Nephron progenitor cell (in vitro differentiated cells): ENCODE measurements around the gene CIROP.

Experiments
- DNase-seq: peaks from one replicate; pipeline ENCODE4 v3.0.0; 2021
- H3K27ac Mint-ChIP-seq: 2 replicates; pipeline ENCODE4 v1.8.0; 2021; ENCODE audit warnings: mild to moderate bottlenecking, moderate library complexity, mixed read lengths
- H3K27me3 Mint-ChIP-seq: 2 replicates; pipeline ENCODE4 v1.8.0; 2021; ENCODE audit warnings: mild to moderate bottlenecking, low read depth, mixed read lengths; ENCODE audit not compliant: poor library complexity
- H3K36me3 Mint-ChIP-seq: 2 replicates; pipeline ENCODE4 v1.8.0; 2021; ENCODE audit warnings: low read depth, mixed read lengths
- H3K4me1 Mint-ChIP-seq: 2 replicates; pipeline ENCODE4 v1.8.0; 2021; ENCODE audit warnings: mixed read lengths
- H3K4me3 Mint-ChIP-seq: 2 replicates; pipeline ENCODE4 v1.8.0; 2021; ENCODE audit warnings: mild to moderate bottlenecking, moderate library complexity, mixed read lengths
- H3K9me3 Mint-ChIP-seq: 2 replicates; pipeline ENCODE4 v1.8.0; 2021; ENCODE audit warnings: mild to moderate bottlenecking, moderate library complexity, mixed read lengths
- TF ChIP-seq, protein P1 (sequence below): fragments of 200-600 bp; sonication (generic); IDR thresholded peaks from 2 replicates; pipeline ENCODE4 v1.5.0; 2021; ENCODE audit warnings: antibody characterized with exemption

CIROP gene, protein sequence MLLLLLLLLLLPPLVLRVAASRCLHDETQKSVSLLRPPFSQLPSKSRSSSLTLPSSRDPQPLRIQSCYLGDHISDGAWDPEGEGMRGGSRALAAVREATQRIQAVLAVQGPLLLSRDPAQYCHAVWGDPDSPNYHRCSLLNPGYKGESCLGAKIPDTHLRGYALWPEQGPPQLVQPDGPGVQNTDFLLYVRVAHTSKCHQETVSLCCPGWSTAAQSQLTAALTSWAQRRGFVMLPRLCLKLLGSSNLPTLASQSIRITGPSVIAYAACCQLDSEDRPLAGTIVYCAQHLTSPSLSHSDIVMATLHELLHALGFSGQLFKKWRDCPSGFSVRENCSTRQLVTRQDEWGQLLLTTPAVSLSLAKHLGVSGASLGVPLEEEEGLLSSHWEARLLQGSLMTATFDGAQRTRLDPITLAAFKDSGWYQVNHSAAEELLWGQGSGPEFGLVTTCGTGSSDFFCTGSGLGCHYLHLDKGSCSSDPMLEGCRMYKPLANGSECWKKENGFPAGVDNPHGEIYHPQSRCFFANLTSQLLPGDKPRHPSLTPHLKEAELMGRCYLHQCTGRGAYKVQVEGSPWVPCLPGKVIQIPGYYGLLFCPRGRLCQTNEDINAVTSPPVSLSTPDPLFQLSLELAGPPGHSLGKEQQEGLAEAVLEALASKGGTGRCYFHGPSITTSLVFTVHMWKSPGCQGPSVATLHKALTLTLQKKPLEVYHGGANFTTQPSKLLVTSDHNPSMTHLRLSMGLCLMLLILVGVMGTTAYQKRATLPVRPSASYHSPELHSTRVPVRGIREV

DNA sequence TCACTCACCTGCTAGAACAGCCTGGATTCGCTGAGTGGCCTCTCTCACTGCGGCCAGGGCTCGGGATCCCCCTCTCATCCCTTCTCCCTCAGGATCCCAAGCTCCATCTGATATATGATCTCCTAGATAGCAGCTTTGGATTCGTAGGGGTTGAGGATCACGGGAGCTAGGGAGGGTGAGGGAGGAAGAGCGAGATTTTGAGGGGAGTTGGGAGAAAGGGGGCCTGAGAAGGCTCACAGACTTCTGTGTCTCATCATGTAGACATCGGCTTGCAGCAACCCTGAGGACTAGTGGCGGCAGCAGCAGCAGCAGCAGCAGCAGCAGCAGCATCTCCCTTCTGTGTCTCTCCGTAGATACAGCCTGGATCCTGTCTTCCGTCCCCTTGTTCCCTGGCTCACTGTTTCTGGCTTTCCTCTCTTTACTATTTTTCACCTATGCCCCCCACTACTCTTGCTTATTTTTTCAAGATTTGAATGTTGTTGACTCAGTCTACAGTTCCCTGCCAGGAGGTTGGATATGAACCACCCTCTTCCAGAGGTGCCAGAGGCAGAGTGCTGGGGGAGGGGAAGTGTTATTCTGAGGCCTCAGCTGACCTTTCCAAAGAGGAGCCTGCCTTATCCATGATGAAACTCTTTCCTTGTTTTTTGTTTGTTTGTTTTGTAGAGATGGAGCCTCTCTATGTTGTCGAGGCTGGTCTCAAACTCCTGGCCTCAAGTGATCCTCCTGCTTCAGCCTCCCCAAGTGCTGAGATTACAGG lies at the start of gene CIROP:
TSS of gene CIROP (minus strand) at position 399 of the 757 bp plus-strand sequence. CDS start at position 330, 69 bp downstream.
- Mint-ChIP-seq H3K9me3 (no peaks in the 10 kb centered on the region), H3K27ac (peak within 1 kb of the TSS; percentile 19), H3K27me3 (peaks cover 19% of the 10 kb centered on the region), H3K4me1 (peaks cover 31% of the 10 kb centered on the region), H3K4me3 (peak within 1 kb of the TSS; percentile 63), H3K36me3 (no peaks in the 10 kb centered on the region)
- DNase-seq = no peak
- TF ChIP-seq, protein P1, sequence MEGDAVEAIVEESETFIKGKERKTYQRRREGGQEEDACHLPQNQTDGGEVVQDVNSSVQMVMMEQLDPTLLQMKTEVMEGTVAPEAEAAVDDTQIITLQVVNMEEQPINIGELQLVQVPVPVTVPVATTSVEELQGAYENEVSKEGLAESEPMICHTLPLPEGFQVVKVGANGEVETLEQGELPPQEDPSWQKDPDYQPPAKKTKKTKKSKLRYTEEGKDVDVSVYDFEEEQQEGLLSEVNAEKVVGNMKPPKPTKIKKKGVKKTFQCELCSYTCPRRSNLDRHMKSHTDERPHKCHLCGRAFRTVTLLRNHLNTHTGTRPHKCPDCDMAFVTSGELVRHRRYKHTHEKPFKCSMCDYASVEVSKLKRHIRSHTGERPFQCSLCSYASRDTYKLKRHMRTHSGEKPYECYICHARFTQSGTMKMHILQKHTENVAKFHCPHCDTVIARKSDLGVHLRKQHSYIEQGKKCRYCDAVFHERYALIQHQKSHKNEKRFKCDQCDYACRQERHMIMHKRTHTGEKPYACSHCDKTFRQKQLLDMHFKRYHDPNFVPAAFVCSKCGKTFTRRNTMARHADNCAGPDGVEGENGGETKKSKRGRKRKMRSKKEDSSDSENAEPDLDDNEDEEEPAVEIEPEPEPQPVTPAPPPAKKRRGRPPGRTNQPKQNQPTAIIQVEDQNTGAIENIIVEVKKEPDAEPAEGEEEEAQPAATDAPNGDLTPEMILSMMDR = no peak

DNA sequence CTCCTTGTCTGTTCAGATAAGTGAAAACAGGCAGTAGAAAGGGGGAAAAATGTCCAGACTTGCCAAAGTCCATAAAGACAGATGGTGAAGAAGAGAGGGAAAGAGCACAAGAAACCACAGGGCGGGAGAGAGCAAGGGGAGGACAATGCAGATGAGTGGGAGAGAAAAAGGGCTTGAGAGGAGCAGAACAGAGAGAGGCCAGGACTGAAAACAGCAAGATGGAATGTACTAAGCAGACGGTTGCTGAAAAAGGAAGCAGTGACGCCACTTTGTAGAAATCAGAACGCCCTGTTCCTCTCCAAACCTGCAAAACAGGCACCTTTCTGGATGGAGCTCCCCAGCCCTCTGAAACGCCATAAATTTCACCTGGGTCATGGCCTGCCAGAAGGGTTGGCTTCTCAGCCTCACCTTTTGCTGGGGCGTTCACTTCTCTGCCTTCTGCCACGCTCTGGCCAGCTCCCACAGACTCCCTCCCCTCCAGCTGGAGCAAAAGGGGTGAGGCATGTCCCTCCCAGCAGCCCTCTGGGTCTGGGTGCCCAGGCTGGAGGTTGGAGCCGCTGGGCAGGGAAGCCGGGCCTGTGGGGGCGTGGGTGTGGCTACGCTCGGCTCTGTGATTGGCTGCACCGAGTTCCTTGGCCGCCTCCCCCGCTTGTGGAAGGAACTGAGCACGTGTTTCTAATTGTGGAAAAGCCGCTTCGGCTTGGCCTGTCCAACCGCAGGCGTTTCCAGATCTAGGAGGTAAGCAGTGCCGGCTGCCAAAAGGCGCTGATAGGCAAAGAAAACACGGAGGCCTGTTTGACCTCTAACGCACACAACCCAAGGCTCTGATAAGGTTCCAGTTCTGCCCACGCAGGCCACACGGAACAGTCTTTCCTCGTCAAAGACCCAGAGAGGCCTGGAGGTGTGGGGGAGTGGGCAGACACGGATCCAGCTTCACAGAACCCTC lies 49.3 kb upstream of the CIROP start:
- Mint-ChIP-seq H3K27ac (peak overlapping the region; percentile 96), H3K4me3 (peak overlapping the region; percentile 34), H3K4me1 (peaks cover 59% of the 10 kb centered on the region), H3K36me3 (peaks cover 42% of the 10 kb centered on the region), H3K9me3 (peaks cover 3% of the 10 kb centered on the region), H3K27me3 (no peaks in the 10 kb centered on the region)
- TF ChIP-seq, protein P1 = no peak
- DNase-seq = peak; percentile 42

DNA sequence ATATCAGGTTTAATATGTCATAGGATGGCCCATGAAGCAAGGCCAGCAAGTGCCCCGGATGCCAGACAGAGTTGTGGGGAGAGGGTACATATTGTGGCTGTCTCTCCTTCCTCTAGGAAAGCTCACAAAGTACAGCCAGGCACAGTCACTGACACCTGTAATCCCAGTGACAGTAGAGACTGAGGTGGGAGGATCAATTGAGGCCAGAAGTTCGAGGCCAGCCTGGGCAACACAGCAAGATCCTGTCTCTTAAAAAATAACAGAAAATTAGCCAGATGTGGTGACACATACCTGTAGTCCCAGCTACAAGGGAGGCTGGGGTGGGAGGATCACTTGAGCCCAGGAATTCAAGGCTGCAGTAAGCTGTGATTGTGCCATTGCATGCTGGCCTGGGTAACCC lies 46.6 kb upstream of the CIROP start:
- H3K9me3 Mint-ChIP-seq = peaks cover 16% of the 10 kb centered on the region
- peaks cover 57% of the 10 kb centered on the region for H3K4me1 Mint-ChIP-seq
- no peaks in the 10 kb centered on the region for H3K27me3 Mint-ChIP-seq
- H3K36me3 Mint-ChIP-seq = peaks cover 43% of the 10 kb centered on the region
- H3K27ac Mint-ChIP-seq = no peak overlapping the region
- no peak overlapping the region for H3K4me3 Mint-ChIP-seq
- DNase-seq = no peak
- TF ChIP-seq, protein P1 = no peak

DNA sequence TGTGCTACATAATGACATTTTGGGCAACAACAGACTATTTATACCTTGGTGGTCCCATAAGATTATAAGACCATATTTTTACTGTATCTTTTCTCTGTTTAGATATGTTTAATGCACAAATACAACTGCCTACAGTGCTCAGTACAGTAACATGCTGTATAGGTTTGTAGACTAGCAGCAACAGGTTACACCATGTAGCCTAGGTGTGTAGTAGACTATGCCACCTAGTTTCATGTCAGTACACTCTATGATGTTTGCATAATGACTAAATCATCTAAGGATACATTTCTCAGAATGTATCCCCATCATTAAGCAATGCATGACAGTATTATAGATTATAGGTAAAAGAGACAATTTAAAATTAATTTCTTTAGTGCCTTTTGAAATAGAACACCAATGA lies 45.0 kb upstream of the CIROP start:
- TF ChIP-seq, protein P1 = no peak
- H3K27ac Mint-ChIP-seq = peak overlapping the region; percentile 26
- no peak overlapping the region for H3K4me3 Mint-ChIP-seq
- no peaks in the 10 kb centered on the region for H3K27me3 Mint-ChIP-seq
- H3K4me1 Mint-ChIP-seq = peaks cover 51% of the 10 kb centered on the region
- H3K36me3 Mint-ChIP-seq = peaks cover 49% of the 10 kb centered on the region
- no peak for DNase-seq
- H3K9me3 Mint-ChIP-seq = peaks cover 16% of the 10 kb centered on the region

DNA sequence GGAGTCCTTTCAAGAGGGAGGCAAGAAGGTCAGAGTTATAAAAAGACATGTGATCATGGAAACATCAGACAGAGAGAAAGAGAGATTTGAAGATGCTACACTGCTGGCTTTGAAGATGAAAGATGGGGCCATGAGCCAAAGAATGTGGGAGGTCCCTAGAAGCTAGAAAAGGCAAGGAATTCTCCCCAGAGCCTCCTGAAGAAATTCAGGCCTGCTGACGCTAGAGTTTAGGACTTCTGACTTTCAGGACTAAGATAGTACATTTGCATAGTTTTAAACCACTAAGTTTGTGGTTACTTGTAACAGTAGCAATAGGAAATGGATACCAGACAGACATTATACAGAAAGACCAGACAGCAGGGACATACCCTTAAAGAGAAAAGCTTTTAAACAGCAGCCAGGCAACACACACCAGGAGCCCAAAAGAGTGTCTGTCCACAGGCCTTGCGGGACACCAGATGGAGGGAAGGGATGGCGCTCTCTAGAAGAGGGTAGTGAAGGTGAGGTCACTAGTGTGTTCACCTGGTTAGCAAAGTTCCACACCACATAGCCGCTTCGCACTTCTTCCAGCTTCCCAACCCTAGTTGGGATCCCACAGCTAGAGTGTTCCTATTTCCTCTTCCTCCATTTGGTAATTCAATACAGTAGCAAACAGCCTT lies 43.9 kb upstream of the CIROP start:
- H3K27ac Mint-ChIP-seq = peak overlapping the region; percentile 90
- H3K36me3 Mint-ChIP-seq = peaks cover 53% of the 10 kb centered on the region
- TF ChIP-seq, protein P1 = no peak
- peaks cover 16% of the 10 kb centered on the region for H3K9me3 Mint-ChIP-seq
- peaks cover 44% of the 10 kb centered on the region for H3K4me1 Mint-ChIP-seq
- no peaks in the 10 kb centered on the region for H3K27me3 Mint-ChIP-seq
- no peak overlapping the region for H3K4me3 Mint-ChIP-seq
- no peak for DNase-seq
